SK-N-SH treated with all-trans-retinoic acid at 6 μM for 48 hours (cell line): ENCODE data around the gene APC2.

Experiments
- ATAC-seq: fragments of 200-7000 bp; cut with Tn5 transposase; 3 replicates; pipeline ENCODE4 v1.9.1; 2020; ENCODE audit warnings: mild to moderate bottlenecking, moderate library complexity
- ARNTL ChIP-seq: fragments of 450-650 bp; formaldehyde crosslinking; IDR thresholded peaks from 2 replicates; pipeline ENCODE4 v1.5.0; 2020; ENCODE audit warnings: low read depth, mild to moderate bottlenecking, moderate library complexity, borderline replicate concordance
- BACH2 ChIP-seq: fragments of 250-450 bp; sonication (Bioruptor Pico); IDR thresholded peaks from 2 replicates; pipeline ENCODE4 v1.9.0; 2021; ENCODE audit warnings: mild to moderate bottlenecking, borderline replicate concordance
- ESRRG ChIP-seq: fragments of 250-450 bp; sonication (Bioruptor Pico); IDR thresholded peaks from 2 replicates; pipeline ENCODE4 v1.6.1; 2021; ENCODE audit warnings: mild to moderate bottlenecking
- OSR1 ChIP-seq: fragments of 250-450 bp; sonication (Bioruptor Pico); IDR thresholded peaks from 2 replicates; pipeline ENCODE4 v1.8.0; 2022; ENCODE audit warnings: moderate library complexity, mild to moderate bottlenecking, inconsistent platforms
- TCF4 ChIP-seq: fragments of 250-450 bp; sonication (Bioruptor Pico); IDR thresholded peaks from 2 replicates; pipeline ENCODE4 v1.8.0; 2021; ENCODE audit warnings: mild to moderate bottlenecking, moderate library complexity, borderline replicate concordance
- TOX ChIP-seq: fragments of 250-450 bp; sonication (Bioruptor Pico); IDR thresholded peaks from 2 replicates; pipeline ENCODE4 v1.8.0; 2021; ENCODE audit warnings: mild to moderate bottlenecking, moderate library complexity, borderline replicate concordance
- ZC3H10 ChIP-seq: fragments of 250-450 bp; sonication (Bioruptor Pico); IDR thresholded peaks from 2 replicates; pipeline ENCODE4 v1.5.1; 2021; ENCODE audit warnings: mild to moderate bottlenecking, moderate library complexity
- ZFP3 ChIP-seq: fragments of 250-450 bp; sonication (Bioruptor Pico); IDR thresholded peaks from 2 replicates; pipeline ENCODE4 v1.5.0; 2020; ENCODE audit warnings: mild to moderate bottlenecking, moderate library complexity
- ZNF565 ChIP-seq: fragments of 450-650 bp; formaldehyde crosslinking; conservative IDR thresholded peaks from 2 replicates; pipeline ENCODE4 v1.5.0; 2020; ENCODE audit warnings: low read depth, mild to moderate bottlenecking, moderate library complexity
- ZNF8 ChIP-seq: fragments of 450-650 bp; formaldehyde crosslinking; IDR thresholded peaks from 2 replicates; pipeline ENCODE4 v1.5.0; 2020; ENCODE audit warnings: mild to moderate bottlenecking, moderate library complexity
- TF ChIP-seq, protein P1 (sequence below): fragments of 250-450 bp; sonication (Bioruptor Pico); IDR thresholded peaks from 2 replicates; pipeline ENCODE4 v1.5.1; 2021; ENCODE audit warnings: mild to moderate bottlenecking, moderate library complexity
- TF ChIP-seq, protein P2 (sequence below): fragments of 250-450 bp; sonication (Bioruptor Pico); IDR thresholded peaks from 2 replicates; pipeline ENCODE4 v1.5.0; 2020; ENCODE audit warnings: mild to moderate bottlenecking, moderate library complexity
- TF ChIP-seq, protein P3 (sequence below): fragments of 250-450 bp; sonication (Bioruptor Pico); IDR thresholded peaks from 2 replicates; pipeline ENCODE4 v1.8.0; 2020; ENCODE audit warnings: mild to moderate bottlenecking, moderate library complexity, borderline replicate concordance
- TF ChIP-seq, protein P4 (sequence below): fragments of 250-450 bp; sonication (Bioruptor Pico); IDR thresholded peaks from 2 replicates; pipeline ENCODE4 v1.8.0; 2021; ENCODE audit warnings: low read depth, mild to moderate bottlenecking, moderate library complexity, borderline replicate concordance
- TF ChIP-seq, protein P5 (sequence below): fragments of 250-450 bp; sonication (Bioruptor Pico); IDR thresholded peaks from 2 replicates; pipeline ENCODE4 v1.5.1; 2020; ENCODE audit warnings: low read depth, mild to moderate bottlenecking, moderate library complexity

APC2 gene

DNA sequence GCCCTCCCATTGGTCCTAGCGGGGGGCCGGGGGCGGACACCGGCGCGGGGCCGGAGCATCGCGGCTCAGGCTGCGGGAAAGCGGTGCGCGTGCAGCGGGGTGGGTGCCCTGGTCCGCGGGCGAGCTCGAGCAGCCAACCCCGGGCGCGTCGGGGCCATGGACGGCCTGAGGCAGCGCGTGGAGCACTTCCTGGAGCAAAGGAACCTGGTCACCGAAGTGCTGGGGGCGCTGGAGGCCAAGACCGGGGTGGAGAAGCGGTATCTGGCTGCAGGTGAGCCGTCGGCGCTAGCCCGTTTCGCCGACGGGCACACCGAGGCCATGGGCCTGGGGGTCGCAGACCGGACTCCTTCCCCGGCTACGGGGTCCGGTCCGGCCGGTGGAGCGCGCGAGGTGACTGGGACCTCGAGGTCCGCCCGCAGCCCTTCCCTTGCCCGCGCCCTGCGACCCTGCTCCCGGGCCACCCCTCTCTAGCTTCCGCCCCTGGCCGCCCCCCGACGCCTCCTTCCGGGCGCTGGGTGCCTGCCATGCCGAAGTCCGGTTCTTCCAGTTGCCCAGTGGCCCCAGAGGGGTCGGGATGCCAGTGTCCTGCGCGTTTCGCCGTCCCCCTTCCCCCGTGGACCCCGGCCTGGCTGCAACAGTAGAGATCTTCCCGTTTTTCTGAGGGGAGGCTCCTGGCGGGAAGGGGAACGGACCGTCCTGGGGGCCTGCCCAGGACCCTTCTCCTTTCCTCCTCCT lies 41.4 kb downstream of the APC2 start, which contains the start of gene REEP6 (continued):
- TF ChIP-seq, protein P1, sequence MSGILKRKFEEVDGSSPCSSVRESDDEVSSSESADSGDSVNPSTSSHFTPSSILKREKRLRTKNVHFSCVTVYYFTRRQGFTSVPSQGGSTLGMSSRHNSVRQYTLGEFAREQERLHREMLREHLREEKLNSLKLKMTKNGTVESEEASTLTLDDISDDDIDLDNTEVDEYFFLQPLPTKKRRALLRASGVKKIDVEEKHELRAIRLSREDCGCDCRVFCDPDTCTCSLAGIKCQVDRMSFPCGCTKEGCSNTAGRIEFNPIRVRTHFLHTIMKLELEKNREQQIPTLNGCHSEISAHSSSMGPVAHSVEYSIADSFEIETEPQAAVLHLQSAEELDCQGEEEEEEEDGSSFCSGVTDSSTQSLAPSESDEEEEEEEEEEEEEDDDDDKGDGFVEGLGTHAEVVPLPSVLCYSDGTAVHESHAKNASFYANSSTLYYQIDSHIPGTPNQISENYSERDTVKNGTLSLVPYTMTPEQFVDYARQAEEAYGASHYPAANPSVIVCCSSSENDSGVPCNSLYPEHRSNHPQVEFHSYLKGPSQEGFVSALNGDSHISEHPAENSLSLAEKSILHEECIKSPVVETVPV (CRISPR knock-in tag): no peak
- TF ChIP-seq ZNF565 (CRISPR knock-in tag) (no peak), TCF4 (CRISPR knock-in tag) (no peak), TOX (CRISPR knock-in tag) (no peak)
- TF ChIP-seq, protein P2, sequence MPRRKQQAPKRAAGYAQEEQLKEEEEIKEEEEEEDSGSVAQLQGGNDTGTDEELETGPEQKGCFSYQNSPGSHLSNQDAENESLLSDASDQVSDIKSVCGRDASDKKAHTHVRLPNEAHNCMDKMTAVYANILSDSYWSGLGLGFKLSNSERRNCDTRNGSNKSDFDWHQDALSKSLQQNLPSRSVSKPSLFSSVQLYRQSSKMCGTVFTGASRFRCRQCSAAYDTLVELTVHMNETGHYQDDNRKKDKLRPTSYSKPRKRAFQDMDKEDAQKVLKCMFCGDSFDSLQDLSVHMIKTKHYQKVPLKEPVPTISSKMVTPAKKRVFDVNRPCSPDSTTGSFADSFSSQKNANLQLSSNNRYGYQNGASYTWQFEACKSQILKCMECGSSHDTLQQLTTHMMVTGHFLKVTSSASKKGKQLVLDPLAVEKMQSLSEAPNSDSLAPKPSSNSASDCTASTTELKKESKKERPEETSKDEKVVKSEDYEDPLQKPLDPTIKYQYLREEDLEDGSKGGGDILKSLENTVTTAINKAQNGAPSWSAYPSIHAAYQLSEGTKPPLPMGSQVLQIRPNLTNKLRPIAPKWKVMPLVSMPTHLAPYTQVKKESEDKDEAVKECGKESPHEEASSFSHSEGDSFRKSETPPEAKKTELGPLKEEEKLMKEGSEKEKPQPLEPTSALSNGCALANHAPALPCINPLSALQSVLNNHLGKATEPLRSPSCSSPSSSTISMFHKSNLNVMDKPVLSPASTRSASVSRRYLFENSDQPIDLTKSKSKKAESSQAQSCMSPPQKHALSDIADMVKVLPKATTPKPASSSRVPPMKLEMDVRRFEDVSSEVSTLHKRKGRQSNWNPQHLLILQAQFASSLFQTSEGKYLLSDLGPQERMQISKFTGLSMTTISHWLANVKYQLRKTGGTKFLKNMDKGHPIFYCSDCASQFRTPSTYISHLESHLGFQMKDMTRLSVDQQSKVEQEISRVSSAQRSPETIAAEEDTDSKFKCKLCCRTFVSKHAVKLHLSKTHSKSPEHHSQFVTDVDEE (CRISPR knock-in tag): no peak
- TF ChIP-seq, all 23 proteins: peak for 0

GRCh38 chr19:1491849-1492170 lies 41.9 kb downstream of the APC2 start:
- no peak for ATAC-seq
- TF ChIP-seq, protein P3, sequence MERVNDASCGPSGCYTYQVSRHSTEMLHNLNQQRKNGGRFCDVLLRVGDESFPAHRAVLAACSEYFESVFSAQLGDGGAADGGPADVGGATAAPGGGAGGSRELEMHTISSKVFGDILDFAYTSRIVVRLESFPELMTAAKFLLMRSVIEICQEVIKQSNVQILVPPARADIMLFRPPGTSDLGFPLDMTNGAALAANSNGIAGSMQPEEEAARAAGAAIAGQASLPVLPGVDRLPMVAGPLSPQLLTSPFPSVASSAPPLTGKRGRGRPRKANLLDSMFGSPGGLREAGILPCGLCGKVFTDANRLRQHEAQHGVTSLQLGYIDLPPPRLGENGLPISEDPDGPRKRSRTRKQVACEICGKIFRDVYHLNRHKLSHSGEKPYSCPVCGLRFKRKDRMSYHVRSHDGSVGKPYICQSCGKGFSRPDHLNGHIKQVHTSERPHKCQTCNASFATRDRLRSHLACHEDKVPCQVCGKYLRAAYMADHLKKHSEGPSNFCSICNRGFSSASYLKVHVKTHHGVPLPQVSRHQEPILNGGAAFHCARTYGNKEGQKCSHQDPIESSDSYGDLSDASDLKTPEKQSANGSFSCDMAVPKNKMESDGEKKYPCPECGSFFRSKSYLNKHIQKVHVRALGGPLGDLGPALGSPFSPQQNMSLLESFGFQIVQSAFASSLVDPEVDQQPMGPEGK (CRISPR knock-in tag): no peak
- TF ChIP-seq ZNF8 (CRISPR knock-in tag) (no peak), TOX (CRISPR knock-in tag) (no peak)

DNA sequence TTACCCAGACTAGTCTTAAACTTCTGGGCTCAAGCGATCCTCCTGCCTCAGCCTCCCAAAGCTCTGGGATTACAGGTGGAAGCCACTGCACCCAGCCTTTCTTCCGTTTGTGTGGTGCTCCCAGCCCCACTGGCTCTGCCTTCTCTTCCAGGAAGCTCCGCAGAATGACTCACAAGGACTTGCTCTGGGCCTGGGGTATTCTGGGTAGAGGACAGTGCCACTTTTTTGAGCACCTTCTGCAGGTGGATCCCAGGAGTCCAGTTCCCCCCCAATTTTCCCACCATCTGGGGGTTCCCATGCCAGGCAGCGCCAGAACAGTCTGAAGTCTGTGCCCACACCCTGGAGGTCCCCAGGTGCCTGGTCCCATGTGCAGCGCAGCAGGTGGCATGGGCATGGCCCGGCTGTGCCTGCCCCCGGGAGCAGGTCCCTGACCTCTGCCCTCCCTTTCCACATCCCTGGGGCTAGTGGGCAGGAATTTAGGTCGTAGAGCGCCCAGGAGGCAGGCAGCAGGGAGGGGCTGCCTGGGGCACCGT lies 42.6 kb downstream of the APC2 start:
- TF ChIP-seq OSR1 (no peak), ESRRG (no peak), TOX (CRISPR knock-in tag) (no peak), ZFP3 (CRISPR knock-in tag) (no peak), ZNF565 (CRISPR knock-in tag) (no peak), BACH2 (CRISPR knock-in tag) (no peak), ZC3H10 (no peak), ZNF8 (CRISPR knock-in tag) (no peak), ARNTL (CRISPR knock-in tag) (no peak)
- TF ChIP-seq, protein P4, sequence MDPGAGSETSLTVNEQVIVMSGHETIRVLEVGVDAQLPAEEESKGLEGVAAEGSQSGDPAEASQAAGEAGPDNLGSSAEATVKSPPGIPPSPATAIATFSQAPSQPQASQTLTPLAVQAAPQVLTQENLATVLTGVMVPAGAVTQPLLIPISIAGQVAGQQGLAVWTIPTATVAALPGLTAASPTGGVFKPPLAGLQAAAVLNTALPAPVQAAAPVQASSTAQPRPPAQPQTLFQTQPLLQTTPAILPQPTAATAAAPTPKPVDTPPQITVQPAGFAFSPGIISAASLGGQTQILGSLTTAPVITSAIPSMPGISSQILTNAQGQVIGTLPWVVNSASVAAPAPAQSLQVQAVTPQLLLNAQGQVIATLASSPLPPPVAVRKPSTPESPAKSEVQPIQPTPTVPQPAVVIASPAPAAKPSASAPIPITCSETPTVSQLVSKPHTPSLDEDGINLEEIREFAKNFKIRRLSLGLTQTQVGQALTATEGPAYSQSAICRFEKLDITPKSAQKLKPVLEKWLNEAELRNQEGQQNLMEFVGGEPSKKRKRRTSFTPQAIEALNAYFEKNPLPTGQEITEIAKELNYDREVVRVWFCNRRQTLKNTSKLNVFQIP (CRISPR knock-in tag): no peak
- TF ChIP-seq, protein P5, sequence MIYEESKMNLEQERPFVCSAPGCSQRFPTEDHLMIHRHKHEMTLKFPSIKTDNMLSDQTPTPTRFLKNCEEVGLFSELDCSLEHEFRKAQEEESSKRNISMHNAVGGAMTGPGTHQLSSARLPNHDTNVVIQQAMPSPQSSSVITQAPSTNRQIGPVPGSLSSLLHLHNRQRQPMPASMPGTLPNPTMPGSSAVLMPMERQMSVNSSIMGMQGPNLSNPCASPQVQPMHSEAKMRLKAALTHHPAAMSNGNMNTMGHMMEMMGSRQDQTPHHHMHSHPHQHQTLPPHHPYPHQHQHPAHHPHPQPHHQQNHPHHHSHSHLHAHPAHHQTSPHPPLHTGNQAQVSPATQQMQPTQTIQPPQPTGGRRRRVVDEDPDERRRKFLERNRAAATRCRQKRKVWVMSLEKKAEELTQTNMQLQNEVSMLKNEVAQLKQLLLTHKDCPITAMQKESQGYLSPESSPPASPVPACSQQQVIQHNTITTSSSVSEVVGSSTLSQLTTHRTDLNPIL (CRISPR knock-in tag): no peak
- TF ChIP-seq, protein P3 (CRISPR knock-in tag): no peak
- ATAC-seq: no peak
